GM19397 (cell line): ENCODE data around the gene ACO2.
"Not testable (repeated sequence)": the region's sequence is repeated elsewhere in the genome, so short reads cannot be mapped to it uniquely, and the experiment has no call there.

Experiments
- ATAC-seq: cut with Tn5 transposase; IDR thresholded peaks from one replicate; pipeline ENCODE4 v1.9.1; 2021; ENCODE audit warnings: mild to moderate bottlenecking, moderate library complexity; ENCODE audit not compliant: unreplicated experiment

The ACO2 gene

DNA sequence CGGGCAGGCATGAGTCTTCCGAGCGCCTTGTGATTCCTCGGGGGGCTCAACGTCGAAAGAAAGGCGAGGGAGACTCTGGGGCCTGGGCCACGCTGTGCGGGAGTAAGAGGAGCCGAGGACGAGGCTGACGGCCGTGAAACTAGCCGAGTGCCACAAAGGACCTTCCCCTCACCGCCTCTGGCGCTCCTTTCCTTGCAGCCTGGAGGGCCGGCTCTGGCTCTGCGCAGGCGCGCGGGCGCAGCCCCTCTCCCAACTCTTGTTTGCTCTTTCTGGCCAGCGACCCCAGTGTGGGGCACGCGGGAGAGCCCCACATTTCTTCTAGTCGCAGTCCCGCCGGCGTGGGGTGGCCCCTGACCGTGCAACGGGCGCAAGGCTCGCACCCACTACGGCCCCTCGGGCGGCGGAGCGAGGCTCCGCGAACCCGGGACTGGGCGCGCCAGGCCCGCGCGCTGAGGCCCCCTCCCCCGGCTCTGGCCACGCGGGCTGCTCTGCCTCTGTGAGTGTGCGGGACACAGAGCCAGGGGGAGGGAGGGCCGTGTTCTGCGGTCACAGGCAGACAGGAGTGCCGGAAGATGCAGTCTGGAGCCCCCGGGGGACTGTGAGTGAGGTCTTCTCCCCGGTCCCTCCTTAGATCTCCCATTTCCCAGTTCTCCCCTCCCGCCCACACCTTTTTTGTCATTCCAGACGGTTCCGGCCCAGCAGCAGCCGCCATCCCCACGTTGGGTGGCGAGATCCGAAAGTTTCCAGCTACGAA is 21.3 kb upstream of the ACO2 start:
- ATAC-seq = peak; percentile 12

DNA sequence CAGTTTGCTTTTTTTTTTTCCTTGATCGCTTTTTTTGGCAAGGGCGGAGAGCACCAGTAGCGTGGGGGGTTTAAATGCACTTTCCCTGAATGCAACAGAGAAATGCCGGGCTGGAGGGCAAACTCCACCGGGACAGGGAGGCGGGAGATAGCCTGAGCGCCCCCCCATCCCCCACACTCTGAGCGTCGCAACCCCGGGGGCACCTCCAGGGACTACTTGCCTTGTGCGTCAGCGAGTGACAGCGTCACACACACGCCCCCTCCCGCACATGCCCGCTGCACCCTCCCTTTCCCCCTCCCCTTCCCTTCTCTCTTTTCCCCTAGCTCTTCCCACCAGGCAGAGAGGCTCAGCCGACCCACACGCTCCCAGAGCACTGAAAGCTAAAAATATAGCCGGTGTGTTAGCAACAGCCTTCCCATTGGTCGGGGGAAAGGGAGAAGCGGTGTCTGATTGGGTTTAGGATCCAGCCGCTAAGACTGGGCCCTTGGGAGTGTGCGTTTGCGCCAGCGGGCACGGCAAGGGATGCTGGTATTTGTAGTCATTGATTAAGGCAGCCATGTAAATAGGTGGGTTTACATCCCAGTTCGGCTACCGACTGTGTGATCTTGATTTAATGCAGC is 20.6 kb upstream of the ACO2 start:
- peak; percentile 42 for ATAC-seq

DNA sequence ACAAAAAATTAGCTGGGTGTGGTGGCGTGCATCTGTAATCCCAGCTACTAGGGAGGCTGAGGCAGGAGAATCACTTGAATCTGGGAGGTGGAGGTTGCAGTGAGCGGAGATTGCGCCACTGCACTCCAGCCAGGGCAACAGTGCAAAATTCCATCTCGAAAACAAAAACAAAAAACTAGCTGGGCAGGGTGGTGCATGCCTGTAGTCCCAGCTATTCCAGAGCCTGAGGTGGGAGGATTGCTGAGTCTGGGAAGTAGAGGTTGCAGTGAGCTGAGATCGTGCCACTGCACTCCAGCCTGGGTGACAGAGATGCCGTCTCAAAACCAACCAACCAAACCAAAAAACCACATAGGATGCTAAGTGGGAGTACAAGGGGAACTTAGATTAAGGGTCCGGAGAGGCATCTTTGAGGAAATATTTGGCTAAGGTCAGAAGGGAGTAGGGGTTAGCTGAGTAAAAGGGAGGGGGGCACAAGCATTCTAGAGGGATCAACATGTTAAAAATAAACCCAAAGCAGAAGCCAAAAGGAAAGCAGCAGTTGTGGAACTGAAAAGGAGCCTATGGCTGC is 10.7 kb upstream of the ACO2 start:
- ATAC-seq = no peak

DNA sequence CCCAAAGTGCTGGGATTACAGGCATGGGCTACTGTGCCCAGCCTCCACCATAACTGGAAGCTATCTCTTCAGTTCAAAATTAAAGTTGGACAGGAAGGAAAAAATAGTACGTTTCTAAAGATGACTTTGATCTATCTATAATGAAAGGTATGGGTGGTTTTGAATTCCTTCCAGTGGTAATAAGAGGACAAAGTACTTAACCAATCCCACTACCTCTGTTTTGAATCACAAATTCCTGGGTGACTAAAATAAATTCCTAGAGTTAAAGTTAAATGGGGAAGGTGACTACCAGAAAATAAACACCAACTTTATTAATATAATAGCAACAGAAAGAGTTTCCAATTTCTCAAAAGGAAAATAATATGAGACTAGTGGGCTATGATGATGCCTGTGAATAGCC is 9.5 kb upstream of the ACO2 start:
- ATAC-seq = no peak

DNA sequence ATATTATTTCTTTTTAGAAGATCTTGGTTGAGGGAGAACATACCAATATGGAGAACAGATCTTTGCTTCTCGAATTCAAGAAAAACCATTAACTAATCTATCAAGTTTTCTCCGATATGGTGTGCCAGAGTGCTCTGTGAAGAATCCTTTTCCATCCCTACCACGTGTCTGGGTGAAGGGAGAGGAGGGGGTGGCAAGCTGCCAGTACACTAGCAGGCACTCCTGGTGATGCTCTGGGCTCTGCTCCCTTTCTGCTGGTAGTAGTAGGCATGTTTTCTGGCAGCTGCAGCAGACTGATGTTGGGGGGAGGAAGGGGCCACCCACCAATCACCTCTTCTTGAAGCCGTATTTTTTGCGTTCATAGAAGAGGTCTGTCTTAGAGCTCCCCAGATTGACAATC is 8.8 kb upstream of the ACO2 start:
- not testable (repeated sequence) for ATAC-seq

DNA sequence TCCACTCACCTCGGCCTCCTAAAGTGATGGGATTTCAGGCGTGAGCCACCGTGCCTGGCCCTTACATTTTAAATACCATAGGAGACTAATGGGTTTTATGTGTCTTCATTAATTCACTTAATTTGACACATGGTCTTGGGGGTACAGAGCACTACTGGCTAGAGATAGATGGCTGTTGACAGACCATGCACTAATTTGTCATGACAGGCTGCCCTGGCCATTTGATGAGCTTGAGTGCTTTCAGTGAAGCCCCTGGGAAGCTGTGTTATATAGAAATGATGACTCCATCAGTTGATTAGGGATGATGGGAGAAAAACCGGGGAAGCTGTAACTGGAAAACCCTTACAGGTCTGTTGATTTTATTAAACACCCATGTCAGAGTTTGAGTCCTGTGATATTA is 7.0 kb upstream of the ACO2 start:
- ATAC-seq = no peak

DNA sequence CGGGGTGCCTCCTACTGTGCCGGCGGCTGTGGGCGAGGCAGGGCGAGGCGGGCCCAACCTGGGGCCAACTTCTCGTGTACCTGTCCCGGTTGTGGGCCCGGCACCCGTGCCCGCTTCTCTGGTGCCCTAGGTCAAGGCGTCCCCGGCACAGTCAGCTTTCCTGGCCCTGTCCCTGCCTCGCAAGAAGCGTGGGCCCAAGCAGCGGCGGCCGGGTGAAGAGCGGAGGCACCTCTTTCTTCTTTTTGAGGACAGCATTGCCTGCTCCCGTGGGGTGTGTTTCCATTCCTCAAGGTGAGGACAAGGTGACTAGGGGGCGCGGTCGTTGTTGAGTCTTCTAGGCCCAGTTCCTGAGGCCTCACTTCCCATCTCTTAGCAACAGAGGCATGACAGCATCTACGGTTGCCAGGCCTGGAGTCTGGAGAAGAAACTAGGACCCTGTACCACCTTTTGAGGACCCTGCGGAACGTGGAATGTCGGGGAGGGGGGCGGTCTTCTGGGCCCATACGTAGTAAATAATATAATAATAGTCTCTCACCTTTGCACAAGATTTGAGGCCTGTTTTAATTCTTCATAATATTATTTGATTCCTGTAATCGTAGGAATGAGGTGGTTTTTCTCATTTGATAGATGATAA is 418 bp downstream of the ACO2 start:
- no peak for ATAC-seq

DNA sequence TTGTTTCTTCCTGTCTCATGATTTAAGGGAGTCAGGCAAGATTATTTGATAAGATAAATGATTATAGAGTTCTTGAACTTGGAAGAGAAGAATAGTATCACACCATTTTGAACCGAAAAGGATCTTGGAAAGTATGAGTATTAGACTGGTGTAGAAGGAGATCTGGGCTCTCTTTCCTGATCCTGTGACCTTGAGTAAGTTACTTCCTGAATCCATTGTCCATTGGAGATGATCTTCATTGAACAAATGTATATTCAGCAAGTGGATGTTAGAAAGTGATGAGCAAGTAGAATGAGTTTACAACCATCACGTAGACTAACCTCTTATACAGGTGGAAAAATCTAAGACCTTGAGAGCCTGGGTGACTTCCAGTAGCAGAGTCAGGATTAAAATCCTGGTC is 2.0 kb downstream of the ACO2 start:
- no peak for ATAC-seq

DNA sequence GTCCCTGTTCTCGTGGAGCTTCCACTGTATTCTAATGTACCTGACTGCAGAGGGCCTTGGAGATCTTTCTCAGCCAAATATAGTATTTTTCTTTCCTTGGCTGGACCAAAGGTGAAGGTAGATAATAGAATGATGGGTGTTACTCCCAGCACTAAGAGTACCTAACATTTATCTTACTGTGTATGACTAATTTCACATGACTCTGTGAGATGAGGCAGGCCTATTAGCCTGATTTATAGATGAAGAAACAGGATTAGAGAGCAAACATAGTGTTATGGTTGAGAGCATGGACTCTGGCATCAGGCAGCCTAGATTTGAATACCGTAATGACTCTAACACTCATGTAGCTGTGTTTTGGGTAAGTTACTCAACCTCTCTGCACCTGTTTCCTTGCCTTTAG is 2.7 kb downstream of the ACO2 start:
- ATAC-seq = no peak

DNA sequence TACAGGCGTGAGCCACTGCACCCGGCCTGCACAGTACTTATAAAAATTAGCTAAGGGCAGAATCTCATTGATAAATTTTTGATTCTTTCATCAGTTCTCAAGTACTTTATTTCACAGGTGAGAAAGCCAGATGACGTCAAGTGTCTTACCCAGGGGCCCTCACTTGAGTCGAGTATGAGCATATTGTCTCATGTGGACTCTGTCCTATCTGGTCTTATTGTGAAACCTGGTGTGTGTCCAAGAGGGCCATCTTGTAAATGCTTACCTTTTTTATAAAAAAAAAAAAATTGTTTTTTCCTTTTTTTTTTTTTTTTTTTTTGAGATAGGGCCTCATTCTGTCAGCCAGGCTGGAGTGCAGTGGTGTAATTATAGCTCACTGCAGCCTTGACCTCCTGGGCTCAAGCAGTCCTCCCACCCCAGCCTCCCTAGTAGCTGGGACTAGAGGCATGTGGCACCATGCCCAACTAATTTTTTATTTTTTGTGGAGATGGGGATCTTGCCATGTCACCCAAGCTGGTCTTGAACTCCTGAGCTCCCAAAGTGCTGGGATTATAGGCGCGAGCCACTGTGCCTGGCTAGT is 6.0 kb downstream of the ACO2 start:
- ATAC-seq = no peak

DNA sequence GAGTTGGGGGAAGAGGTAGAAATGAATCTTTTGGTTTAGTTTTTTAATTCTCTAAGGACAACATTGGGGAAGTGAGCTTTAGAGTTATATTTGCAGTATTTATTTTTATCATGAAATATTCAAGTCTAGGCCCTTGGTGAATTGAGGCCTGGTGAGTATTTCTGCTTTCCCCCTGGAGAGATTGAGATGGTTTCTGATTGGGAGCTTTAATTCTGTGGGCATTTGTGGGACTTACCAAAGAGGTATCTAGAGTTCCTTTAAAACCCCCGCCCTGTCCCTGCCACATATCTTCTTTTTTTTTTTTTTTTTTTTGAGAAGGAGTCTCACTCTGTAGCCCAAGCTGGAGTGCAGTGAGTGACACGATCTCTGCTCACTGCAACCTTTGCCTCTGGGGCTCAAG is 9.6 kb downstream of the ACO2 start:
- no peak for ATAC-seq

DNA sequence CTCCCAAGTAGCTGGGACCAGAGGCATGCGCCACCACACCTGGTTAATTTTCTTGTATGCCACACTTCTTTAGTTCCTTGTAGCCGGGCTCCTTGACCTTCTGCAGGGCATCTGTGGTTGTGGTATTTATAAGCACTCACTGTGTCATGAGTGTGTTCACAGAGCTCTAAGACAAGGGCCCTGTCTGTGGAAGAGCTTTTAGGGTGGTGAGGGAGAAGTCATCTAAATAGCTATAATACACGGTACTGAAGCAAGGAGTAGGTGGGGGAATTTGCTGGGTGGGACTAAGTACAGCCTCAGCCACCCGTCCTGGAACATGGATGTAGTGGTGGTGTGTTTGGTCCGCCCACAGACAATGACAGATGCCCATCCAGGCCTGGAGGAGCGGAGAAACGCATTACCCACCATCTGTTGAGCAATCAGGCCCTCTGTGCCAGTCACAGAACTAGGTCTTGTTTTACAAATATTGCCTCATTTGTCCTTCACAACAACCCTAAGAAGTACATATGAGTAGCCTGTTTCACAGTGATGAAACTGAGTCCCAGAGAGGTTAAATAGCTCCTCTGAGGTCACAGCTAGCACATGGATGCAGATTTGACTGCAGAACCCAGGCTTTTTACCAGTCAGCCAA is 10.1 kb downstream of the ACO2 start:
- no peak for ATAC-seq

DNA sequence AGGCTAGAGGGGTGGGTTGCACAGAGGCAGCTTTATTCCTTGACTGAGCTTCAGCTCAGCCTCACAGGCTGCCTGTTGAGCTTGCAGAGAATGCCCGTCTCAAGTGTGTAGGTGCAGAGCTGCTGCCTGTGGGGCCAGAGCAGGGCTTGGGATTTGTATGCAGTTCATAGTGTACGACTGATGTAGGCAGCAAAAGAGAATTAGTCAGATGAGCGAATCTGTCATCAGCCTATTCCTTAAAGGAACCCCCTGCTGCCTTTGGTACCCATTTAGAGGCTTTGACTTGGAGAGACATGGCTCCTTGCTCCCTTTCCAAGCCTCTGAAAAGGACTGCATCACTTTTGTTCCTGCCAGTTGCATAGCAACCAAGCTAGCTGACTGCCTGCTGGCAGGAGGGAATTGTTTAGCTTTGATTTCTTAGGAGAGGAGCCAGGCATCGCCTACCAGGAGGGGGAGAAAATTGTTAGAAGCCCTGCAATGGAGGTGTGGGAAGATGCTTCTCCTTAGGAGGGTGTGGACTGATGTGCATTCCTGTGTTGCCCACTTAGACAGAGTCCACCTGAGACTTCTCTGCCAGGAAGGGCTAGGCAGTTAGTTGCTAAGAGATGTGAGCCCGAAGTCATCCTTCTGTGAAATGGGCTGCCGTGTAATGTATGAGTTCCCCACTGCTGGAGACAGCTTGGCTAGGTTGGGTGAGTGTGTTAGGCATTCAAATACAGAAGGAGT is 10.9 kb downstream of the ACO2 start:
- no peak for ATAC-seq

DNA sequence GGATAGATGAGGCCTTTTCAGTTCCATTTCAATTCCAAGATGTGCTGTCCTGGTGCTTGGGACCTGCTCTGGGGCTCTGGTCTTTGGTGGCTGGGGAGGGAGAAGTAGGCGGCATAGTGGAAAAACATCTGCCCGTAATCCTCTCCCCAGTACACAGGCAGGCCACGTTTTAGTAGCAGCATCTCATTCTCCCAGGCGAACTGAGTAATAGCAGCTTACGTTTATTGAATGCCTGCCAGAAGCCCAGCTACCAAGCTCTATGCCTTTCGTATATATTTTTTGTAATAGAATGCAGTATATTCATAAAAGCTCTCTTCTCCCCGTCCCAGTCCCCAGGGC is 11.4 kb downstream of the ACO2 start:
- ATAC-seq = no peak

DNA sequence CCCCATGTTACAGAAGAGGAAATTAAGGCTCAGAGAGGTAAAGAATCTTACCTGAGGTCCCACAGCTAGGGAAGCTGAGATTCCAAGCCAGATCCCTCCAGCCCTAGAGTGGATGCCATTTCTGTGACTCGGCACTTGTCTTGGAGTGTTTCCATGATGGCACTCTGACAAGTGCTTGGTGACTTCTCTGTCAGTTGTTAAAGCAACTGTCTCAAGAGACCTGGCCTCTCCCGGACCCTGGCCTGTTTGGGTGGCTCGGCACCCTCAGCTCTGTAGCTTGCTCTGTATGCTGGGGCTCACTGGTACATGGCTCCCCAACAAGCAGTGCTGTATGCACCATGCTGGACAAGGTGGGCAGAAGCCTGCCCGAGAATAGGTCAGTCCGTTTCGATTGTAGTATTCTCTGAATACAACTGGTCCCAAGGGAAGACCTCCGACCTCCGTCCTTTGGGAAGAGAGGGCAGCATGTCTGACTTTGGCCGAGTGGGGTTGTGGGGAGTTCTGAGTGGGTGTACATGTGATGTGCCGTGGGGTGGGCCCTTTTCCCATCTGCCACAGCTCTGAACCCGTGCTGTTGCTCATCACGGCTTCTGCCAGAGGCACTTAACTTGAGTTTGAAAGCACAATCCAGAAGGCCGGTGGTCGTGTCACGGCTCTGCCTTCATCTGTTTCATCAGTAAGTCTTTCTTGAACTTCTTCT is 12.4 kb downstream of the ACO2 start:
- no peak for ATAC-seq

DNA sequence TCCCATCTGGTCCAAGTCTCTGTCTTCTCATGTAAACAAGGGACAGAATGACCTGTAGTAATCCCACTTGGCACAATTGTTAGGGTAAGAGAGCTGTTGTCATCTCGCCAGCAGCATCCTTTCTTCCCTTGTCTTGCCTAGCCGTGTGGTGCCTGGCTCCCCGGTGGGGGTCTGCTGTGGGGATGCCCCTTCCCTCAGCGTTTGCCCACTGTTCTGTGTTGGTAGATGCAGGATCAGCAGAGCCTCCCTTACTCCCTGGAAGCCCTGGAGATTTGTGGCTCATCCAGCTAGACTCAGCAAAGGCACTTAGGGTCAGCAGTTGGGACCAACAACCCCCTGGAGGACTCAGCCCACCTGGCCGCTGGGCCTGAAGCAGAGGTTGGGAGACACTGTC is 13.0 kb downstream of the ACO2 start:
- no peak for ATAC-seq

DNA sequence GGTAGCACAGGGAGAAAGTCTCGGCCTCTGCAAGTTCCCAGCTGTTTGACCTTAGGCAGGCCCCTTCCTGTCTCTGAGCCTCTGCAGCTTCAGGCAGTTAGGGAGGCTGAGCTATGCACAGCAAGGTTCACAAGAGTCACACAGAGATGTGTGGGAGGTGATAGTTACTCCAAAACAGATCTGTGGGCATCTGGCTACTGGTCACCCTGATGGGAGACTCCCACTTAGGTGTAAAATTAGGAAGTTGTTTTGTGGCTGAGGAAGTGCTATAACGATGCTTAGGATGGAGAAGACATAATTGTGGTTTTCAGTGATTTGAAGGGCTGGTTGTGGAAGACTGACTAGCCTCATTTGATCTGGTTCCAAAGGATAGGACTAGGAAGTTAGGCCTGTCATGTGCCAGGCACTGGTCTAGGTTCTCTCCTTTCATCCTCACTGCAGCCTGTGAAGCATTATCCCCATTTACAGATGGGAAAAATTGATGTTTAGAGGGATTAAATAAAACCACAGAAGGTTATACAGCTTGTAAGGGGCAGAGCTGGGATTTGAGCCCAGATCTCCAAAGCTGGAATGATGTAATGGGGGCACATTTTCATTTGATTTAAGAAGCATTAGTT is 13.5 kb downstream of the ACO2 start:
- no peak for ATAC-seq

DNA sequence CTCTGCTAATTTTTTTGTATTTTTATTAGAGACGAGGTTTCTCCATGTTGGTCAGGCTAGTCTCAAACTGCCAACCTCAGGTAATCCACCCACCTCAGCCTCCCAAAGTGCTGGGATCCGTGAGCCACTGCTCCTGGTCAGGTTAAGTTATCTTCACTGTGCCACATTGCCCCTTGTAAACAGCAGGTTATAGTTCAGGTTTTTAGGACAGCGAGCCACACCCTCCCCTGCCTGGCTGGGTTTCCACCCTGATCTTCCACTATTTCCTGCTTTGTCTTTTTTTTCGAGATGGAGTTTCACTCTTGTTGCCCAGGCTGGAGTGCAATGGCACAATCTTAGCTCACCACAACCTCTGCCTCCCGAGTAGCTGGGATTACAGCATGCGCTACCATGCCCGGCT is 16.1 kb downstream of the ACO2 start:
- ATAC-seq = no peak

DNA sequence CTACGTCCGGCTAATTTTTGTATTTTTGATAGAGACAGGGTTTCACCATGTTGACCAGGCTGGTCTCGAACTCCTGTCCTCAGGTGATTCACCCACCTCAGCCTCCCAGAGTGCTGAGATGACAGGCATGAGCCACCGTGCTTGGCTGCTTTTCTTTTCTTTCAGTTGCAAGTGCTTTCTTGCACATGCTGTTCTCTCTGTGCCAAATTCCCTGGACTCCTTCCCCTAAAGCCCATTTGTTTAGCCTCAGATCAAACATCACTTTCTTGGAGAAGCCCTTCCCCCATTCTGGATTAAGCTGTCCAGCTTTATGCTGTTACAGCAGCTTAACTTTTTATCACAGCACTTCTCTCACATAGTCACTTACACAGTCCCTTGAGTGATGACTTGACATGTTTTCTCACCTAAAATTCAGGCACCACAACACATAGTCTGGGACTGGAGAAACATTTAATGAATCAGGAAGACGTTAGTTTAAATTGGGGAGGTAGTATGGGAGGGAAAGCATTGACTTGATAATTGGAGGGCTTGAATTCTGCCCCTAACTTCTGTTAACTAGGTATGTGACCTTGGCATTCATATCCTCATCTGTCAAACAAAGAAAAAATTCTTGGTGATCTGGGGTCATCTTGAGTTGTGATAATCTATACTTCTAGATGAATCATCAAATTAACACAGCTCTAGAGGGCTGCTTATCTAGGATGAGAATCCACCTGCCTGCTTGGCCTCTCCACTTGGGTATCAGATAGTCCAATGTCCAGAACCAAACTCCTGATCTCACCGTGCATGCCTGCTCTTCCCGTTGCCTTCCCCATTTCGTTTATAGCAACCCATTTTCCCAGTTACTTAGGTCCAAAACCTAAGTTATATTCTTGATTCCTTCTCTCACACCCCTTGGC is 18.4 kb downstream of the ACO2 start:
- no peak for ATAC-seq
